GM23338 (cell line): ENCODE measurements around the gene NLRP1. TPM values are rescaled to one million over a fixed set of nuclear protein-coding genes. Genes with fewer than 3 reads are reported as not detected.

Experiments
- ATAC-seq: fragments of 200-7000 bp; cut with Tn5 transposase; 3 replicates; pipeline ENCODE4 v1.9.1; 2020
- DNase-seq: peaks from one replicate; pipeline ENCODE4 v3.0.0-alpha.2; 2015; ENCODE audit warnings: low spot score
- H2AFZ ChIP-seq: fragments of 200-600 bp; sonication (generic); 2 replicates; pipeline ENCODE4 v1.8.0; 2016; ENCODE audit warnings: antibody characterized with exemption, mild to moderate bottlenecking, moderate library complexity
- H3F3A ChIP-seq: fragments of 200-600 bp; sonication (generic); replicated peaks from 2 replicates; pipeline ENCODE4 v1.8.0; 2017; ENCODE audit warnings: antibody characterized with exemption, mixed run types, low read depth
- H3K27ac ChIP-seq: fragments of 200-600 bp; sonication (generic); 2 replicates; pipeline ENCODE4 v1.6.1; 2016; ENCODE audit warnings: low read depth
- H3K27me3 ChIP-seq: fragments of 200-600 bp; sonication (generic); 2 replicates; pipeline ENCODE4 v1.8.0; 2016; ENCODE audit warnings: mild to moderate bottlenecking, mixed run types, moderate library complexity; ENCODE audit not compliant: insufficient read depth
- H3K36me3 ChIP-seq: fragments of 200-600 bp; sonication (generic); 2 replicates; pipeline ENCODE4 v1.8.0; 2016; ENCODE audit warnings: mild to moderate bottlenecking; ENCODE audit not compliant: insufficient read depth
- H3K4me1 ChIP-seq: fragments of 200-600 bp; sonication (generic); 2 replicates; pipeline ENCODE4 v1.8.0; 2016; ENCODE audit warnings: mild to moderate bottlenecking, moderate library complexity; ENCODE audit not compliant: insufficient read depth
- H3K4me2 ChIP-seq: fragments of 200-600 bp; sonication (generic); 2 replicates; pipeline ENCODE4 v1.7.1; 2017; ENCODE audit warnings: mixed run types
- H3K4me3 ChIP-seq: fragments of 200-600 bp; sonication (generic); 2 replicates; pipeline ENCODE4 v1.6.1; 2016; ENCODE audit warnings: mixed run types
- H3K79me2 ChIP-seq: fragments of 200-600 bp; sonication (generic); replicated peaks from 2 replicates; pipeline ENCODE4 v1.8.0; 2017; ENCODE audit warnings: mild to moderate bottlenecking; ENCODE audit not compliant: insufficient read depth
- H3K9me2 ChIP-seq: fragments of 200-600 bp; sonication (generic); 2 replicates; pipeline ENCODE4 v1.8.0; 2017; ENCODE audit not compliant: insufficient read depth
- H4K20me1 ChIP-seq: fragments of 200-600 bp; sonication (generic); replicated peaks from 2 replicates; pipeline ENCODE4 v1.8.0; 2017; ENCODE audit warnings: mild to moderate bottlenecking; ENCODE audit not compliant: insufficient read depth
- H3K27ac Mint-ChIP-seq: 2 replicates; pipeline ENCODE4 v1.8.0; 2020; ENCODE audit warnings: inconsistent platforms, mild to moderate bottlenecking, moderate library complexity, mixed read lengths
- H3K27me3 Mint-ChIP-seq: 3 replicates; pipeline ENCODE4 v1.8.0; 2022; ENCODE audit warnings: low read depth, mild to moderate bottlenecking, moderate library complexity, mixed read lengths, inconsistent platforms; ENCODE audit not compliant: insufficient read depth, poor library complexity
- H3K36me3 Mint-ChIP-seq: 3 replicates; pipeline ENCODE4 v1.8.0; 2021; ENCODE audit warnings: low read depth, mild to moderate bottlenecking, inconsistent platforms, moderate library complexity, mixed read lengths
- H3K4me1 Mint-ChIP-seq: 3 replicates; pipeline ENCODE4 v1.8.0; 2020; ENCODE audit warnings: mild to moderate bottlenecking, inconsistent platforms, mixed read lengths
- H3K4me3 Mint-ChIP-seq: 3 replicates; pipeline ENCODE4 v1.8.0; 2021; ENCODE audit warnings: moderate library complexity, mild to moderate bottlenecking, inconsistent platforms, mixed read lengths
- H3K9me3 Mint-ChIP-seq: 3 replicates; pipeline ENCODE4 v1.8.0; 2020; ENCODE audit warnings: moderate library complexity, mild to moderate bottlenecking, inconsistent platforms, mixed read lengths
- EZH2 ChIP-seq: fragments of 200-600 bp; sonication (generic); IDR thresholded peaks from one replicate; pipeline ENCODE4 v1.8.0; 2017; ENCODE audit warnings: antibody characterized with exemption, mild to moderate bottlenecking, low read depth; ENCODE audit not compliant: unreplicated experiment
- NANOG ChIP-seq: IDR thresholded peaks from 2 replicates; pipeline ENCODE4 v1.6.1; 2016; ENCODE audit warnings: antibody characterized with exemption, borderline replicate concordance
- POLR2AphosphoS5 ChIP-seq: IDR thresholded peaks from 2 replicates; pipeline ENCODE4 v1.6.1; 2016; ENCODE audit warnings: antibody characterized with exemption, low read depth
- ZNF331 ChIP-seq: fragments of 250-450 bp; sonication (Bioruptor Pico); IDR thresholded peaks from 2 replicates; pipeline ENCODE4 v1.5.0; 2020; ENCODE audit warnings: low read depth, mild to moderate bottlenecking, moderate library complexity
- polyA plus RNA-seq: library from polyadenylated mRNA; unstranded; fragments of >200 nt; fragmentation: Nextera tagmentation; extraction: Ambion mirVana; gene quantifications from 2 replicates; pipeline ENCODE4 v1.2.1, GENCODE V29; 2016
- total RNA-seq: library from RNA; depleted of rRNA; stranded (reverse); fragments of >200 nt; shearing (Covaris generic); gene quantifications from 2 replicates; pipeline ENCODE4 v1.2.3, GENCODE V29; 2014
- TF ChIP-seq, protein P1 (sequence below): IDR thresholded peaks from one replicate; pipeline ENCODE4 v1.6.1; 2018; ENCODE audit warnings: antibody characterized with exemption; ENCODE audit not compliant: unreplicated experiment
- TF ChIP-seq, protein P2 (sequence below): fragments of 250-450 bp; sonication (Bioruptor Pico); IDR thresholded peaks from 2 replicates; pipeline ENCODE4 v1.5.0; 2020; ENCODE audit warnings: mild to moderate bottlenecking, moderate library complexity
- TF ChIP-seq, protein P3 (sequence below), 2 experiments: fragments of 200-600 bp in 1 of 2; sonication (generic) in 1 of 2; conservative IDR thresholded peaks; 2 replicates each; pipeline versions ENCODE4 v1.5.1 to v1.6.1; 2016 to 2017; ENCODE audit warnings: antibody characterized with exemption in 2 of 2, low read depth in 2 of 2, mild to moderate bottlenecking in 2 of 2, moderate library complexity in 1 of 2

Gene NLRP1
- total and polyA plus RNA-seq, 2 experiments from 2014 or later: 7.6 to 16.2 TPM

- H3K27me3 Mint-ChIP-seq: peaks cover 3% of the 10 kb centered on the region
These were observed 11.5 kb upstream of the NLRP1 start for GRCh38 chr17:5595831-5596230.

More at GRCh38 chr17:5595831-5596230, 11.5 kb upstream of the NLRP1 start:
- TF ChIP-seq ZNF331 (CRISPR knock-in tag) (no peak), EZH2 (no peak), NANOG (no peak), POLR2AphosphoS5 (no peak)
- TF ChIP-seq, protein P1, sequence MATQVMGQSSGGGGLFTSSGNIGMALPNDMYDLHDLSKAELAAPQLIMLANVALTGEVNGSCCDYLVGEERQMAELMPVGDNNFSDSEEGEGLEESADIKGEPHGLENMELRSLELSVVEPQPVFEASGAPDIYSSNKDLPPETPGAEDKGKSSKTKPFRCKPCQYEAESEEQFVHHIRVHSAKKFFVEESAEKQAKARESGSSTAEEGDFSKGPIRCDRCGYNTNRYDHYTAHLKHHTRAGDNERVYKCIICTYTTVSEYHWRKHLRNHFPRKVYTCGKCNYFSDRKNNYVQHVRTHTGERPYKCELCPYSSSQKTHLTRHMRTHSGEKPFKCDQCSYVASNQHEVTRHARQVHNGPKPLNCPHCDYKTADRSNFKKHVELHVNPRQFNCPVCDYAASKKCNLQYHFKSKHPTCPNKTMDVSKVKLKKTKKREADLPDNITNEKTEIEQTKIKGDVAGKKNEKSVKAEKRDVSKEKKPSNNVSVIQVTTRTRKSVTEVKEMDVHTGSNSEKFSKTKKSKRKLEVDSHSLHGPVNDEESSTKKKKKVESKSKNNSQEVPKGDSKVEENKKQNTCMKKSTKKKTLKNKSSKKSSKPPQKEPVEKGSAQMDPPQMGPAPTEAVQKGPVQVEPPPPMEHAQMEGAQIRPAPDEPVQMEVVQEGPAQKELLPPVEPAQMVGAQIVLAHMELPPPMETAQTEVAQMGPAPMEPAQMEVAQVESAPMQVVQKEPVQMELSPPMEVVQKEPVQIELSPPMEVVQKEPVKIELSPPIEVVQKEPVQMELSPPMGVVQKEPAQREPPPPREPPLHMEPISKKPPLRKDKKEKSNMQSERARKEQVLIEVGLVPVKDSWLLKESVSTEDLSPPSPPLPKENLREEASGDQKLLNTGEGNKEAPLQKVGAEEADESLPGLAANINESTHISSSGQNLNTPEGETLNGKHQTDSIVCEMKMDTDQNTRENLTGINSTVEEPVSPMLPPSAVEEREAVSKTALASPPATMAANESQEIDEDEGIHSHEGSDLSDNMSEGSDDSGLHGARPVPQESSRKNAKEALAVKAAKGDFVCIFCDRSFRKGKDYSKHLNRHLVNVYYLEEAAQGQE: no peak
- TF ChIP-seq, protein P2, sequence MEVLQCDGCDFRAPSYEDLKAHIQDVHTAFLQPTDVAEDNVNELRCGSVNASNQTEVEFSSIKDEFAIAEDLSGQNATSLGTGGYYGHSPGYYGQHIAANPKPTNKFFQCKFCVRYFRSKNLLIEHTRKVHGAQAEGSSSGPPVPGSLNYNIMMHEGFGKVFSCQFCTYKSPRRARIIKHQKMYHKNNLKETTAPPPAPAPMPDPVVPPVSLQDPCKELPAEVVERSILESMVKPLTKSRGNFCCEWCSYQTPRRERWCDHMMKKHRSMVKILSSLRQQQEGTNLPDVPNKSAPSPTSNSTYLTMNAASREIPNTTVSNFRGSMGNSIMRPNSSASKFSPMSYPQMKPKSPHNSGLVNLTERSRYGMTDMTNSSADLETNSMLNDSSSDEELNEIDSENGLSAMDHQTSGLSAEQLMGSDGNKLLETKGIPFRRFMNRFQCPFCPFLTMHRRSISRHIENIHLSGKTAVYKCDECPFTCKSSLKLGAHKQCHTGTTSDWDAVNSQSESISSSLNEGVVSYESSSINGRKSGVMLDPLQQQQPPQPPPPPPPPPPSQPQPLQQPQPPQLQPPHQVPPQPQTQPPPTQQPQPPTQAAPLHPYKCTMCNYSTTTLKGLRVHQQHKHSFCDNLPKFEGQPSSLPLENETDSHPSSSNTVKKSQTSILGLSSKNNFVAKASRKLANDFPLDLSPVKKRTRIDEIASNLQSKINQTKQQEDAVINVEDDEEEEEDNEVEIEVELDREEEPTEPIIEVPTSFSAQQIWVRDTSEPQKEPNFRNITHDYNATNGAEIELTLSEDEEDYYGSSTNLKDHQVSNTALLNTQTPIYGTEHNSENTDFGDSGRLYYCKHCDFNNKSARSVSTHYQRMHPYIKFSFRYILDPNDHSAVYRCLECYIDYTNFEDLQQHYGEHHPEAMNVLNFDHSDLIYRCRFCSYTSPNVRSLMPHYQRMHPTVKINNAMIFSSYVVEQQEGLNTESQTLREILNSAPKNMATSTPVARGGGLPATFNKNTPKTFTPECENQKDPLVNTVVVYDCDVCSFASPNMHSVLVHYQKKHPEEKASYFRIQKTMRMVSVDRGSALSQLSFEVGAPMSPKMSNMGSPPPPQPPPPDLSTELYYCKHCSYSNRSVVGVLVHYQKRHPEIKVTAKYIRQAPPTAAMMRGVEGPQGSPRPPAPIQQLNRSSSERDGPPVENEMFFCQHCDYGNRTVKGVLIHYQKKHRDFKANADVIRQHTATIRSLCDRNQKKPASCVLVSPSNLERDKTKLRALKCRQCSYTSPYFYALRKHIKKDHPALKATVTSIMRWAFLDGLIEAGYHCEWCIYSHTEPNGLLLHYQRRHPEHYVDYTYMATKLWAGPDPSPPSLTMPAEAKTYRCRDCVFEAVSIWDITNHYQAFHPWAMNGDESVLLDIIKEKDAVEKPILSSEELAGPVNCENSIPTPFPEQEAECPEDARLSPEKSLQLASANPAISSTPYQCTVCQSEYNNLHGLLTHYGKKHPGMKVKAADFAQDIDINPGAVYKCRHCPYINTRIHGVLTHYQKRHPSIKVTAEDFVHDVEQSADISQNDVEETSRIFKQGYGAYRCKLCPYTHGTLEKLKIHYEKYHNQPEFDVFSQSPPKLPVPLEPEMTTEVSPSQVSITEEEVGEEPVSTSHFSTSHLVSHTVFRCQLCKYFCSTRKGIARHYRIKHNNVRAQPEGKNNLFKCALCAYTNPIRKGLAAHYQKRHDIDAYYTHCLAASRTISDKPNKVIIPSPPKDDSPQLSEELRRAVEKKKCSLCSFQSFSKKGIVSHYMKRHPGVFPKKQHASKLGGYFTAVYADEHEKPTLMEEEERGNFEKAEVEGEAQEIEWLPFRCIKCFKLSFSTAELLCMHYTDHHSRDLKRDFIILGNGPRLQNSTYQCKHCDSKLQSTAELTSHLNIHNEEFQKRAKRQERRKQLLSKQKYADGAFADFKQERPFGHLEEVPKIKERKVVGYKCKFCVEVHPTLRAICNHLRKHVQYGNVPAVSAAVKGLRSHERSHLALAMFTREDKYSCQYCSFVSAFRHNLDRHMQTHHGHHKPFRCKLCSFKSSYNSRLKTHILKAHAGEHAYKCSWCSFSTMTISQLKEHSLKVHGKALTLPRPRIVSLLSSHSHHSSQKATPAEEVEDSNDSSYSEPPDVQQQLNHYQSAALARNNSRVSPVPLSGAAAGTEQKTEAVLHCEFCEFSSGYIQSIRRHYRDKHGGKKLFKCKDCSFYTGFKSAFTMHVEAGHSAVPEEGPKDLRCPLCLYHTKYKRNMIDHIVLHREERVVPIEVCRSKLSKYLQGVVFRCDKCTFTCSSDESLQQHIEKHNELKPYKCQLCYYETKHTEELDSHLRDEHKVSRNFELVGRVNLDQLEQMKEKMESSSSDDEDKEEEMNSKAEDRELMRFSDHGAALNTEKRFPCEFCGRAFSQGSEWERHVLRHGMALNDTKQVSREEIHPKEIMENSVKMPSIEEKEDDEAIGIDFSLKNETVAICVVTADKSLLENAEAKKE (CRISPR knock-in tag): no peak
- TF ChIP-seq, protein P3, sequence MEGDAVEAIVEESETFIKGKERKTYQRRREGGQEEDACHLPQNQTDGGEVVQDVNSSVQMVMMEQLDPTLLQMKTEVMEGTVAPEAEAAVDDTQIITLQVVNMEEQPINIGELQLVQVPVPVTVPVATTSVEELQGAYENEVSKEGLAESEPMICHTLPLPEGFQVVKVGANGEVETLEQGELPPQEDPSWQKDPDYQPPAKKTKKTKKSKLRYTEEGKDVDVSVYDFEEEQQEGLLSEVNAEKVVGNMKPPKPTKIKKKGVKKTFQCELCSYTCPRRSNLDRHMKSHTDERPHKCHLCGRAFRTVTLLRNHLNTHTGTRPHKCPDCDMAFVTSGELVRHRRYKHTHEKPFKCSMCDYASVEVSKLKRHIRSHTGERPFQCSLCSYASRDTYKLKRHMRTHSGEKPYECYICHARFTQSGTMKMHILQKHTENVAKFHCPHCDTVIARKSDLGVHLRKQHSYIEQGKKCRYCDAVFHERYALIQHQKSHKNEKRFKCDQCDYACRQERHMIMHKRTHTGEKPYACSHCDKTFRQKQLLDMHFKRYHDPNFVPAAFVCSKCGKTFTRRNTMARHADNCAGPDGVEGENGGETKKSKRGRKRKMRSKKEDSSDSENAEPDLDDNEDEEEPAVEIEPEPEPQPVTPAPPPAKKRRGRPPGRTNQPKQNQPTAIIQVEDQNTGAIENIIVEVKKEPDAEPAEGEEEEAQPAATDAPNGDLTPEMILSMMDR (conservative IDR thresholded peaks at IDR 0.05; ENCODE audit: low read depth in 2 of 2): no peak
- H3K9me3 Mint-ChIP-seq: no peaks in the 10 kb centered on the region
- no peaks in the 10 kb centered on the region for H3K36me3 ChIP-seq
- H3K27ac Mint-ChIP-seq: no peak overlapping the region
- no peak overlapping the region for H2AFZ ChIP-seq
- no peaks in the 10 kb centered on the region for H3K79me2 ChIP-seq
- no peaks in the 10 kb centered on the region for H3K4me1 ChIP-seq
- H3K9me2 ChIP-seq: no peaks in the 10 kb centered on the region
- no peaks in the 10 kb centered on the region for H3K27me3 ChIP-seq
- H3K4me2 ChIP-seq: no peak overlapping the region
- no peak for DNase-seq
- H4K20me1 ChIP-seq: no peaks in the 10 kb centered on the region
- peaks cover 3% of the 10 kb centered on the region; the same call in 2 of the 3 replicates for H3K4me1 Mint-ChIP-seq
- no peak overlapping the region for H3K4me3 ChIP-seq
- H3K4me3 Mint-ChIP-seq: no peak overlapping the region
- no peak overlapping the region for H3K27ac ChIP-seq
- H3K36me3 Mint-ChIP-seq: no peaks in the 10 kb centered on the region
- no peak for ATAC-seq
- no peaks in the 10 kb centered on the region for H3F3A ChIP-seq
